Measurements from ENCODE around the gene PTCH1.

DNA sequence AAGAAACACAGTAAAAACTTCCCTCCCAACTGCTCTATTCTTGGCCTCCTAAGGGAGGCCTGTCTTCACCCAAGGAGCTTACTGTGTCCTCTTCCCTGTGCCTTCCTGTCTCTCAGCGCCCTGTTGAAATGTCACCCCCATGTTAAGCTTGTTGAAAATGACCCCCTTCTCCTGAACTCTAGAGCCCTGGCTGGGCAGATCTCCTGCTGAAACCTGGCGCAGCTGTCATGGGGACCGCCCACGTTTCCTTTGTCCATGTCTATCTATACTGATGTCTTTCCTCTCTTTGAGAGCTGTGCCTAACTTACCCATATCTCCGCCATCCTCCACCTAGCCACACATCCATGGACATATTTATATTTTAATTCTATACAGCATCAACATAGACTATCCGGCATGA is 33.3 kb downstream of the PTCH1 start:
- TF ChIP-seq, protein P1, sequence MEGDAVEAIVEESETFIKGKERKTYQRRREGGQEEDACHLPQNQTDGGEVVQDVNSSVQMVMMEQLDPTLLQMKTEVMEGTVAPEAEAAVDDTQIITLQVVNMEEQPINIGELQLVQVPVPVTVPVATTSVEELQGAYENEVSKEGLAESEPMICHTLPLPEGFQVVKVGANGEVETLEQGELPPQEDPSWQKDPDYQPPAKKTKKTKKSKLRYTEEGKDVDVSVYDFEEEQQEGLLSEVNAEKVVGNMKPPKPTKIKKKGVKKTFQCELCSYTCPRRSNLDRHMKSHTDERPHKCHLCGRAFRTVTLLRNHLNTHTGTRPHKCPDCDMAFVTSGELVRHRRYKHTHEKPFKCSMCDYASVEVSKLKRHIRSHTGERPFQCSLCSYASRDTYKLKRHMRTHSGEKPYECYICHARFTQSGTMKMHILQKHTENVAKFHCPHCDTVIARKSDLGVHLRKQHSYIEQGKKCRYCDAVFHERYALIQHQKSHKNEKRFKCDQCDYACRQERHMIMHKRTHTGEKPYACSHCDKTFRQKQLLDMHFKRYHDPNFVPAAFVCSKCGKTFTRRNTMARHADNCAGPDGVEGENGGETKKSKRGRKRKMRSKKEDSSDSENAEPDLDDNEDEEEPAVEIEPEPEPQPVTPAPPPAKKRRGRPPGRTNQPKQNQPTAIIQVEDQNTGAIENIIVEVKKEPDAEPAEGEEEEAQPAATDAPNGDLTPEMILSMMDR (IDR thresholded peaks at IDR 0.05 in 4 of 5, conservative IDR thresholded peaks at IDR 0.05 in 1 of 5) = no peak
- TF ChIP-seq POLR2A (IDR thresholded peaks at IDR 0.05) = no peak
